GM12873 (cell line): ENCODE results near the gene ECT2L.

Source experiments
- TF ChIP-seq, protein P1 (sequence below): IDR thresholded peaks from 2 replicates; pipeline ENCODE4 v1.5.1; 2012; ENCODE audit warnings: low read depth, mild to moderate bottlenecking, moderate library complexity, low read length, control low read depth; ENCODE audit not compliant: insufficient read depth; ENCODE audit errors: missing control alignments

The ECT2L gene

DNA sequence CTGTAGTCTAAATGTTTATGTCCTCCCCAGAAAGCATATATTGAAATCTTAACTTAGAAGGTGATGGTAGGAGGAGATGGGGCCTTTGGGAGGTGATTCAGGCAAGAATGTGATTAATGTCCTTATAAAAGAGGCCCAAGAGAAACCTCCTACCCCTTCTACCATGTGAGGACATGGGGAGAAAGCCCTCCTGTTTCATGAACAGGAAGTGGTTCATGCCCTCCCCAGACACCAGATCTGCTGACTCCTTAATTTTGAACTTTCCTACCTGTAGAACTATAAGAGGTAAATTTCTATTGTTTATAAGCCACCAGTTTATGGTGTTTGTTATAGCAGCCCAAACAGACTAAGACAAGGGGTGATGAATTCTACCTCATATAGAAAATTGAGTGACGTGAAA, 8.7 kb upstream of the ECT2L start:
- TF ChIP-seq, protein P1, sequence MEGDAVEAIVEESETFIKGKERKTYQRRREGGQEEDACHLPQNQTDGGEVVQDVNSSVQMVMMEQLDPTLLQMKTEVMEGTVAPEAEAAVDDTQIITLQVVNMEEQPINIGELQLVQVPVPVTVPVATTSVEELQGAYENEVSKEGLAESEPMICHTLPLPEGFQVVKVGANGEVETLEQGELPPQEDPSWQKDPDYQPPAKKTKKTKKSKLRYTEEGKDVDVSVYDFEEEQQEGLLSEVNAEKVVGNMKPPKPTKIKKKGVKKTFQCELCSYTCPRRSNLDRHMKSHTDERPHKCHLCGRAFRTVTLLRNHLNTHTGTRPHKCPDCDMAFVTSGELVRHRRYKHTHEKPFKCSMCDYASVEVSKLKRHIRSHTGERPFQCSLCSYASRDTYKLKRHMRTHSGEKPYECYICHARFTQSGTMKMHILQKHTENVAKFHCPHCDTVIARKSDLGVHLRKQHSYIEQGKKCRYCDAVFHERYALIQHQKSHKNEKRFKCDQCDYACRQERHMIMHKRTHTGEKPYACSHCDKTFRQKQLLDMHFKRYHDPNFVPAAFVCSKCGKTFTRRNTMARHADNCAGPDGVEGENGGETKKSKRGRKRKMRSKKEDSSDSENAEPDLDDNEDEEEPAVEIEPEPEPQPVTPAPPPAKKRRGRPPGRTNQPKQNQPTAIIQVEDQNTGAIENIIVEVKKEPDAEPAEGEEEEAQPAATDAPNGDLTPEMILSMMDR = no peak

DNA sequence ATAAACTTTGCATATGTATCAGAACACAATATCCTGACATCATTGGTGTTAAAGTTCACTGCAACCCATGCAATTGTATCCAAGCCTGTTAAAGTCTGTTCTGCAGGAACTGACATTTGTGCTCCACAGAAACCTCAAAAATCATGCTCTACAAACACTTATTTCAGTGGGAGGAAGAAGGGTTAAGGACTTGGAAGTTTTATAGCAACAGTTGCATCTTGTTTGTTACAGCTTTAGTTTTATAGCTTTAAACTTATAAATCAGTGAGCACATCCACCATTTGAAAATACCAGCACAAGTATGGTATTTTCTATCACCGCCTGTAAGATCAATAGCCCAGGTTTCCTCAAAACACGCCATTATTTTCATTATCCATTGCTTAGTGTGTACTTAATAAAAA, 884 bp downstream of the ECT2L start:
- TF ChIP-seq, protein P1 = no peak

DNA sequence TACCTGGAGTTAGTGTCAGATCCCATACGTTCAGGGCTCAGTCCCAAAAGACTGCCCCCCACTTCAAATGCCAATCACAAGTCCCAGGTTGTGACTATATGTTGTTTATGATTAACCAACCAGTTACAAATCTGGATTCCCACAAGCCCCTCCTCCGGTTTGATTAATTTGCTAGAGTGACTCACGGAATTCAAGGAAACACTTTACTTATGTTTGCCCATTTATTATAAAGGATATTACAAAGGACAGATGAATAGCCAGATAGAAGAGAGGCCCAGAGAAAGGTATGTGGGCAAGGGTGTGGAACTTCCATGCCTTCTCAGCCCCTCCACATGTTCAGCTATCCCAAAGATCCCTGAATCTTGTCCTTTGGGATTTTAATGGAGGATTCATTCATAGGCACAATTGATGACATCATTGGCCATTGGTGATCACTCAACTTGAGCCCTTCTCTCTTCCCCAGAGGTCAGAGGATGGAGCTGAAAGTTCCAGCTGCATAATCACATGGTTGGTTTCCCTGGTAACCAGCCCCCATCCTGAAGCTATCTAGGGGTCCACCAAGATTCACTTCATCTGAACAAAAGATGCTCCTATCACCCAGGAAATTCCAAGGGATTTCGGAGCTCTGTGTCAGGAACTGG, 2.0 kb downstream of the ECT2L start:
- TF ChIP-seq, protein P1 = no peak

DNA sequence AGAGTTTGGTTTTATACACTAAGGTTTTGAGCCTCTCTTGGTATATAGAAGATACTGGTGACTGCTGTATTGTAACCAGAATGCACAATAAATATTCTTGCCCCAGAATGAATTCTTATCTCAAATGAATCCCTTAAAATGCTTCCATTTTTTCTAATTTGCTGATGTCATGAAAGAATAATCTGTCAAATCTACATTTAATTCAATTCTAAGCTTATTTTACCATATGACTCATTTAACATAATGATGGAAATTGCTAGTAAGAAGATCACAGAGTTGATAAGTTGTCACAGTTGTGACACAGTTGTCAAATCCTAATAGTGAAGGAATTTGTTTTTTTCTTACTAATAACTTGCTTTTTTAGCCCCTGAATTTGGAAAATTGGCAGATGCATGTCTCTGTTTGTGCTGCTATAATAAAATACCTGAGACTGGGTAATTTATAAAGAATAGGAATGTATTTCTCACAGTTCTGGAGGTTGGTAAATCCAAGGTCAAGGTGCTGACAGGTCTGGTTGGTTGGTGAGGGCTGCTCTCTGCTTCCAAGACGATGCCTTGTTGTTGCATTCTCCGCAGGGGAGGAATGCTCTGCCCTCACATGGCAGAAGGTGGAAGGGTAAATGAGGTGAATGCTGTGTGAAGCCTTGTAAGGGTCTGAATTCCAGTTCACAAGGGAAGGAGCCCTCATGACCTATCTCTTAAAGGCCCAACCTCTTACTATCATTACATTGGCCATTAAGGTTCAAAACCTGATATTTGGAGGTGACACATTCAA, 4.7 kb downstream of the ECT2L start:
- TF ChIP-seq, protein P1 = no peak

DNA sequence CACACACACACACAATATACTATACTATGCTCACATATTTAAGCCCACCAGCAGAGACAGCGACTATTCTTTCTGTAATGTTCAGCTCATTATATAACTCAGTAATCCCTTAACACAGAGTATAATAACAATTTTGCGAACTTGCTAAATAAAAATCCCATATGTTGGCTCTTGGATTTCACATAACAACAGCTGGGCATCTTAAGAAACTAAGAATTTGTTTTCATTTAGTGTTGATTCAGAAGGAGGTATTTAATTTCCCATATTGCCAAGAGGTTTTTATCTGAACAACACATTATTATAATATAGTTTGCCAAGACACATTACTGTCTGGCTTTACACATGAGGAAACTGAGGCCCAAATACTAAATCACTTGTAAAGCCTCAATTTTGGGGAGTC, 7.4 kb downstream of the ECT2L start:
- TF ChIP-seq, protein P1 = no peak

DNA sequence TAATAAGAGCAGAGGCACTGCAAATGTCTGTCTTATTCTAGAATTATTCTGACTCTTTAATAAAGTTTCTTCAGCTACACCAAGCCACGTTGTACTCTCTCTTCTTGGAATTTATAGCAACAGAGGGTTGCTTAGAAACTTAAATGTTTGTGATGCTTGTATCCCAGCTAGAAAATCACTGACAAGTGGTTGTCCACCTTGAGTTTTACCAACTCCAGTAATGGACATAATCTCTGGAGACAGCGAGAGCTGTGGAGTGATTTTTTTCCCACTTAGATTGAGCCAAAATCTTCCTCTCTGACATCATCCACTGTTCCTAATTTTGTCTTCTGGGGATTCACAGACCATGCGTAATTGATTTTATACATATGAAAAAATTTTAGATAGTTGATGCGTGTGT, 8.0 kb downstream of the ECT2L start:
- TF ChIP-seq, protein P1 = no peak

DNA sequence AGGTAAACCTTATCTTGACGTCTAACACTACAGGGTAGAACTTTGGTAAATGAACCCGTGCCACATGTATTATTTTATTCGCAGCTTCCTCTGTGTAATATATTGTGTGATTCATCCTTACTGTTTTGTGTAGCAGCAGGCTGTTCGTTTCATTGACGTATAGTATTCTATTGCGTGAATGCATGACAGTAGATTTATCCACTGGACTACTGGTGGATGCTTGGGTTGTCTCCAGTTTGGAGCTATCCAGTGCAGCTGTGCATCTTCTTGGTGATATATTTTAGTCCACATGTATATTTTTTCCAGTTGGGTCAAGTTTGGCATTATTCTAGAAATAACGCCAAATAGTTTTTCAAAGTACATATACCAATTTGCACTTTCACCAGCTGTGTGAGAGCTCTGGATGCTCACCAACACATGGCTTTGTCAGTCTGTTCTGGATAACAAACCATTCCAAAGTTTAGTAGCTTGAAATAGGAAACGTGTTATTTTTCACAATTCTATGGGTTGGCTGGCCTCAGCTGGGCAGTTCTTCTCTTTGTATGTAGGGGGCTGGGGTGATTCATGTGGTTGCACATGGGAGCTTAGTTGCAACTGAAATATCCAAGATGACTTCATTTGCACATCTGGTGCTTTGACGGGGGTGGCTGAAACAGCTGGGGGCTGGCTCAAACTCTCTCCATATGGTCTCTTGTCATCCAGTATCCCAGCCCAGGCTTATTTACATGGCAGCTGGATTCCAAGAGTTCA, 9.3 kb downstream of the ECT2L start:
- TF ChIP-seq, protein P1 = no peak
